Gastrocnemius medialis (tissue), 4 donors: ENCODE results near the gene RASA3. TPM values are rescaled to one million over a fixed set of nuclear protein-coding genes. Genes with fewer than 3 reads are reported as not detected.

Source experiments
- ATAC-seq, 2 donors: fragments of 150-250 bp; one replicate each; pipeline ENCODE4 v1.9.1; 2016
- DNase-seq, 2 donors: peaks; one replicate each; pipeline ENCODE4 v3.0.0-alpha.2; 2019
- H3K27ac ChIP-seq, 4 donors: fragments of 200-600 bp; sonication (generic); 1 replicate in 1 of 4; 2 replicates in 3 of 4; pipeline ENCODE4 v1.5.1; 2016 to 2018; ENCODE audit warnings: mild to moderate bottlenecking in 2 of 4, moderate library complexity in 1 of 4
- H3K27me3 ChIP-seq, 3 donors: fragments of 200-600 bp; sonication (generic) in 2 of 3; 1 replicate in 1 of 3; 2 replicates in 2 of 3; pipeline versions ENCODE4 v1.5.1 to v1.6.0; 2016 to 2019; ENCODE audit warnings: mild to moderate bottlenecking in 1 of 3, moderate library complexity in 1 of 3
- H3K36me3 ChIP-seq, 2 donors: fragments of 200-600 bp; sonication (generic) in 1 of 2; one replicate each; pipeline ENCODE4 v1.5.1; 2017 to 2018
- H3K4me1 ChIP-seq, 2 donors: fragments of 200-600 bp; sonication (generic) in 1 of 2; one replicate each; pipeline ENCODE4 v1.5.1; 2016 to 2017; ENCODE audit warnings: mild to moderate bottlenecking in 2 of 2
- H3K4me3 ChIP-seq, 4 donors: fragments of 200-600 bp; sonication (generic) in 3 of 4; 1 replicate in 1 of 4; 2 replicates in 3 of 4; pipeline ENCODE4 v1.5.1; 2016 to 2019; ENCODE audit warnings: mild to moderate bottlenecking in 2 of 4
- H3K9me3 ChIP-seq, 3 donors: fragments of 200-600 bp; sonication (generic) in 2 of 3; 1 replicate in 1 of 3; 2 replicates in 2 of 3; pipeline ENCODE4 v1.5.1; 2016 to 2019
- POLR2A ChIP-seq, 2 donors: fragments of 450-650 bp; IDR thresholded peaks; one replicate each; pipeline ENCODE4 v1.6.1; 2017; ENCODE audit warnings: antibody characterized with exemption in 2 of 2, mild to moderate bottlenecking in 2 of 2, moderate library complexity in 2 of 2
- in situ Hi-C, 4 donors: fragments of 200-750 bp; cut with MboI; loops; one replicate each; pipeline versions ENCODE4 v1.15.0 to v1.8.0; 2017; ENCODE audit warnings: low sequenced_read_pairs in 4 of 4
- intact Hi-C: fragments of 100-400 bp; cut with DNase I; formaldehyde crosslinking; loops from one replicate; pipeline ENCODE4 v1.15.1; 2023; ENCODE audit warnings: low total_unique reads
- total RNA-seq, 4 donors: library from RNA; depleted of rRNA; stranded (reverse); fragments of >200 nt; gene quantifications; one replicate each; pipeline versions ENCODE4 v1.1.0 to v1.2.3, GENCODE V29; 2016
- TF ChIP-seq, protein P1 (sequence below), 5 experiments: fragments of 450-650 bp in 3 of 5; fragments of 200-600 bp in 2 of 5; sonication (generic) in 2 of 5; IDR thresholded peaks in 4 of 5; conservative IDR thresholded peaks in 1 of 5; 1 replicate in 4 of 5; 2 replicates in 1 of 5; pipeline ENCODE4 v1.5.1; 2016 to 2019; ENCODE audit warnings: antibody characterized with exemption in 5 of 5, mild to moderate bottlenecking in 3 of 5, moderate library complexity in 3 of 5

RASA3 gene
- total RNA-seq, 4 donors from 2014 or later: 3.4 to 22.2 (median 10.8) TPM

GRCh38 chr13:114019367-114019766 is 113.1 kb downstream of the RASA3 start:
- intact Hi-C loops: no loop called here
- no peaks in the 10 kb centered on the region for H3K9me3 ChIP-seq
- H3K36me3 ChIP-seq: peaks cover 0 to 82% of the 10 kb centered on the region in 2 donors

GRCh38 chr13:114018461-114019055 is 113.9 kb downstream of the RASA3 start:
- in situ Hi-C loops: no loop called here
- intact Hi-C loops: no loop called here
- no peak overlapping the region for H3K27ac ChIP-seq
- ATAC-seq: no peak
- H3K9me3 ChIP-seq: no peaks in the 10 kb centered on the region
- no peak for TF ChIP-seq POLR2A (IDR thresholded peaks at IDR 0.05)
- TF ChIP-seq, protein P1, sequence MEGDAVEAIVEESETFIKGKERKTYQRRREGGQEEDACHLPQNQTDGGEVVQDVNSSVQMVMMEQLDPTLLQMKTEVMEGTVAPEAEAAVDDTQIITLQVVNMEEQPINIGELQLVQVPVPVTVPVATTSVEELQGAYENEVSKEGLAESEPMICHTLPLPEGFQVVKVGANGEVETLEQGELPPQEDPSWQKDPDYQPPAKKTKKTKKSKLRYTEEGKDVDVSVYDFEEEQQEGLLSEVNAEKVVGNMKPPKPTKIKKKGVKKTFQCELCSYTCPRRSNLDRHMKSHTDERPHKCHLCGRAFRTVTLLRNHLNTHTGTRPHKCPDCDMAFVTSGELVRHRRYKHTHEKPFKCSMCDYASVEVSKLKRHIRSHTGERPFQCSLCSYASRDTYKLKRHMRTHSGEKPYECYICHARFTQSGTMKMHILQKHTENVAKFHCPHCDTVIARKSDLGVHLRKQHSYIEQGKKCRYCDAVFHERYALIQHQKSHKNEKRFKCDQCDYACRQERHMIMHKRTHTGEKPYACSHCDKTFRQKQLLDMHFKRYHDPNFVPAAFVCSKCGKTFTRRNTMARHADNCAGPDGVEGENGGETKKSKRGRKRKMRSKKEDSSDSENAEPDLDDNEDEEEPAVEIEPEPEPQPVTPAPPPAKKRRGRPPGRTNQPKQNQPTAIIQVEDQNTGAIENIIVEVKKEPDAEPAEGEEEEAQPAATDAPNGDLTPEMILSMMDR (IDR thresholded peaks at IDR 0.05 in 4 of 5, conservative IDR thresholded peaks at IDR 0.05 in 1 of 5): no peak
- H3K27me3 ChIP-seq: no peaks in the 10 kb centered on the region
- H3K4me1 ChIP-seq: no peaks in the 10 kb centered on the region
- H3K4me3 ChIP-seq: no peak overlapping the region
- DNase-seq: no peak
- H3K36me3 ChIP-seq: peaks cover 0 to 78% of the 10 kb centered on the region in 2 donors

More at GRCh38 chr13:114019367-114019766, 113.1 kb downstream of the RASA3 start:
- Histone ChIP-seq H3K4me3 (no peak overlapping the region), H3K27me3 (no peaks in the 10 kb centered on the region), H3K27ac (no peak overlapping the region), H3K4me1 (no peaks in the 10 kb centered on the region)
- no peak for ATAC-seq
- in situ Hi-C loops: no loop called here
- no peak for DNase-seq
- TF ChIP-seq POLR2A (IDR thresholded peaks at IDR 0.05): no peak
- TF ChIP-seq, protein P1 (IDR thresholded peaks at IDR 0.05 in 4 of 5, conservative IDR thresholded peaks at IDR 0.05 in 1 of 5): no peak

- in situ Hi-C loops (no loop called here), intact Hi-C loops (no loop called here)
- Histone ChIP-seq H3K27me3 (no peaks in the 10 kb centered on the region), H3K9me3 (no peaks in the 10 kb centered on the region), H3K36me3 (peaks cover 0 to 77% of the 10 kb centered on the region in 2 donors), H3K4me1 (no peaks in the 10 kb centered on the region), H3K4me3 (no peak overlapping the region), H3K27ac (no peak overlapping the region)
- no peak for DNase-seq
- no peak for TF ChIP-seq POLR2A (IDR thresholded peaks at IDR 0.05)
- TF ChIP-seq, protein P1 (IDR thresholded peaks at IDR 0.05 in 4 of 5, conservative IDR thresholded peaks at IDR 0.05 in 1 of 5): no peak
- ATAC-seq: no peak
These were observed 114.5 kb downstream of the RASA3 start for GRCh38 chr13:114017966-114018365.

DNA sequence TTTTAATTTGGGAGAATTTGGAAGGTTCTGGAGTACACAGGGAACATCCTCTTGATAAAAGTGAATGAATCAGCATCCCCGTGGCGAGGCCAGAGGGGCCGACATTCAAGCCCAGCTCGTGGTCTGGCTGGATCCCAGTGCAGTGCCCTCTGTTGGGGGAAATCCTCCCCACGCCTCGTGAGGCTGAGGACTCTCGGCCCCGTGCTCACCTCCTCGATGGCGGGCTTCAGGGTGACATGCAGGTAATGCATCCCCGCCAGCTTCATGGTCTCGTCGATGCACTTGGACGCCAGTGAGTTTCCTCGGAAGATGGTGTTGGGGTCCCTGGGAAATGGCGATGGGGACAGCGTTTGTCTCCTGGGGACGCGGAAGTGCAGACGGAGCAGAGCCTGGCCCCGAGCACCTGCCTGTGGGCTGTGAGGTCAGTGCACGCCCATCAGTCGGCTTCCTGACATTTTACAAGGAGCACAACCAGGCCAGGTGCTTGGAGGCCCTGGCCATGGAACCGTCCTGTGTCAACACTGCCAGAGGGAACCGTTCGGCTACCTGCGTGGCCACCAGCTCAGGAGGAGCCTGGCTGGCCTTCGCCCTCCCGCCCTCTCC is 115.3 kb downstream of the RASA3 start:
- intact Hi-C loops: no loop called here
- Histone ChIP-seq H3K9me3 (no peaks in the 10 kb centered on the region), H3K27ac (no peak overlapping the region), H3K27me3 (no peaks in the 10 kb centered on the region), H3K4me1 (no peaks in the 10 kb centered on the region), H3K36me3 (peaks cover 0 to 70% of the 10 kb centered on the region in 2 donors), H3K4me3 (no peak overlapping the region)
- TF ChIP-seq POLR2A (IDR thresholded peaks at IDR 0.05): no peak
- TF ChIP-seq, protein P1 (IDR thresholded peaks at IDR 0.05 in 4 of 5, conservative IDR thresholded peaks at IDR 0.05 in 1 of 5): no peak
- in situ Hi-C loops: no loop called here
- no peak for DNase-seq
- no peak for ATAC-seq
